Common myeloid progenitor, CD34-positive (primary cell): Measurements from ENCODE around the gene TMPRSS11B.
"Not testable (repeated sequence)": the region's sequence is repeated elsewhere in the genome, so short reads cannot be mapped to it uniquely, and the experiment has no call there.

Source experiments
- CTCF ChIA-PET: fragments of 350-600 bp; sonication (Branson Sonifier 250); formaldehyde crosslinking; loops from one replicate; lab custom pipeline; 2021; ENCODE audit warnings: antibody characterized with exemption; lab: Charles Lee
- POLR2A ChIA-PET: fragments of 350-600 bp; sonication (Branson Sonifier 250); formaldehyde crosslinking; loops from one replicate; lab custom pipeline; 2021; ENCODE audit warnings: antibody characterized with exemption; lab: Charles Lee
- DNase-seq, 3 donors: peaks; one replicate each; pipeline versions ENCODE4 v3.0.0 to v3.0.0-alpha.2; 2013
- H3K27ac ChIP-seq, 2 experiments: 1 replicate in 1 of 2; 2 replicates in 1 of 2; pipeline ENCODE4 v1.7.0; 2013; ENCODE audit warnings: inconsistent platforms in 2 of 2, low read length in 2 of 2, mild to moderate bottlenecking in 2 of 2, low read depth in 1 of 2, moderate library complexity in 1 of 2; ENCODE audit not compliant: severe bottlenecking in 2 of 2, insufficient read depth in 1 of 2, poor library complexity in 1 of 2
- H3K27me3 ChIP-seq, 5 experiments: replicated peaks in 2 of 5; 1 replicate in 3 of 5; 2 replicates in 2 of 5; pipeline versions ENCODE4 v1.6.1 to v1.7.0; 2013; ENCODE audit warnings: low read length in 4 of 5, mild to moderate bottlenecking in 2 of 5, moderate library complexity in 2 of 5, inconsistent platforms in 1 of 5; ENCODE audit not compliant: insufficient read depth in 5 of 5, control insufficient read depth in 4 of 5
- H3K36me3 ChIP-seq, 4 experiments: 1 replicate in 2 of 4; 2 replicates in 2 of 4; pipeline versions ENCODE4 v1.6.1 to v1.7.0; 2013; ENCODE audit warnings: low read length in 3 of 4, control low read depth in 1 of 4, mild to moderate bottlenecking in 1 of 4; ENCODE audit not compliant: control insufficient read depth in 4 of 4, insufficient read depth in 4 of 4
- H3K4me1 ChIP-seq, 4 experiments: 1 replicate in 3 of 4; 2 replicates in 1 of 4; pipeline versions ENCODE4 v1.6.1 to v1.7.1; 2013; ENCODE audit warnings: low read length in 3 of 4, mild to moderate bottlenecking in 3 of 4, control low read depth in 1 of 4, inconsistent platforms in 1 of 4, moderate library complexity in 1 of 4; ENCODE audit not compliant: control insufficient read depth in 4 of 4, insufficient read depth in 4 of 4; ENCODE audit errors: control extremely low read depth in 1 of 4
- H3K4me3 ChIP-seq, 7 experiments: 1 replicate in 4 of 7; 2 replicates in 3 of 7; pipeline versions ENCODE4 v1.5.1 to v1.7.0; 2013; ENCODE audit warnings: mild to moderate bottlenecking in 7 of 7, low read length in 6 of 7, moderate library complexity in 6 of 7, inconsistent platforms in 2 of 7, low read depth in 2 of 7, control low read depth in 1 of 7; ENCODE audit not compliant: insufficient read depth in 4 of 7, control insufficient read depth in 1 of 7; ENCODE audit errors: extremely low read depth in 1 of 7
- H3K9me3 ChIP-seq, 5 experiments: 1 replicate in 4 of 5; 2 replicates in 1 of 5; pipeline versions ENCODE4 v1.6.1 to v1.7.1; 2013; ENCODE audit warnings: low read length in 4 of 5, mild to moderate bottlenecking in 2 of 5, inconsistent platforms in 1 of 5, low read depth in 1 of 5, moderate library complexity in 1 of 5; ENCODE audit not compliant: control insufficient read depth in 4 of 5, insufficient read depth in 2 of 5; ENCODE audit errors: control extremely low read depth in 1 of 5
- WGBS: methylation state at CpG from one replicate; pipeline ENCODE4 v1.1.5; 2013; ENCODE audit not compliant: insufficient coverage; 5-methylcytosine and 5-hydroxymethylcytosine counted together

TMPRSS11B gene

GRCh38 chr4:68240620-68241019 lies 4.9 kb downstream of the TMPRSS11B start:
- Histone ChIP-seq H3K4me1 (no peaks in the 10 kb centered on the region), H3K27me3 (peaks cover 0 to 2% (median 0%) of the 10 kb centered on the region in 5 experiments), H3K4me3 (no peak overlapping the region), H3K27ac (no peak overlapping the region), H3K9me3 (no peaks in the 10 kb centered on the region), H3K36me3 (no peaks in the 10 kb centered on the region)
- DNase-seq: no peak
- CTCF ChIA-PET: no interaction called here
- POLR2A ChIA-PET: no interaction called here

GRCh38 chr4:68228568-68228967 lies 16.9 kb downstream of the TMPRSS11B start:
- no CpG with 5 or more reads among the region's 1 CpG for WGBS
- no peak overlapping the region for H3K4me3 ChIP-seq
- H3K27ac ChIP-seq: no peak overlapping the region
- H3K9me3 ChIP-seq: peaks cover 0 to 1% (median 0%) of the 10 kb centered on the region in 5 experiments
- ChIA-PET CTCF (no interaction called here), POLR2A (no interaction called here)
- H3K4me1 ChIP-seq: no peaks in the 10 kb centered on the region
- H3K27me3 ChIP-seq: no peaks in the 10 kb centered on the region
- DNase-seq: no peak
- no peaks in the 10 kb centered on the region for H3K36me3 ChIP-seq

- ChIA-PET CTCF (no interaction called here), POLR2A (no interaction called here)
- Histone ChIP-seq H3K4me1 (no peaks in the 10 kb centered on the region), H3K27ac (no peak overlapping the region), H3K9me3 (no peaks in the 10 kb centered on the region), H3K27me3 (peaks cover 0 to 2% (median 0%) of the 10 kb centered on the region in 5 experiments), H3K4me3 (no peak overlapping the region), H3K36me3 (no peaks in the 10 kb centered on the region)
- WGBS: no CpG with 5 or more reads among the region's 1 CpG
- no peak for DNase-seq
These were observed 27.4 kb downstream of the TMPRSS11B start for GRCh38 chr4:68218044-68218443.

- no peaks in the 10 kb centered on the region for H3K4me1 ChIP-seq
- H3K27me3 ChIP-seq: peaks cover 0 to 2% (median 0%) of the 10 kb centered on the region in 5 experiments
- no peak for DNase-seq
- no peaks in the 10 kb centered on the region for H3K36me3 ChIP-seq
- ChIA-PET CTCF (no interaction called here), POLR2A (no interaction called here)
- no peak overlapping the region for H3K4me3 ChIP-seq
- no peaks in the 10 kb centered on the region for H3K9me3 ChIP-seq
- no peak overlapping the region for H3K27ac ChIP-seq
These were observed 29.0 kb downstream of the TMPRSS11B start for GRCh38 chr4:68216501-68216900.

- ChIA-PET CTCF (no interaction called here), POLR2A (no interaction called here)
- Histone ChIP-seq H3K4me3 (no peak overlapping the region), H3K36me3 (no peaks in the 10 kb centered on the region), H3K9me3 (peaks cover 0 to 9% (median 0%) of the 10 kb centered on the region in 5 experiments), H3K27me3 (no peaks in the 10 kb centered on the region), H3K4me1 (no peaks in the 10 kb centered on the region), H3K27ac (no peak overlapping the region)
- 83% methylated on average over 1 of the region's 1 CpG for WGBS
- DNase-seq: peak in 2 of 3 donors; percentile 4 to 6
These were observed 36.5 kb downstream of the TMPRSS11B start for GRCh38 chr4:68209003-68209402.

GRCh38 chr4:68194305-68194704 lies 51.2 kb downstream of the TMPRSS11B start:
- H3K9me3 ChIP-seq, H3K27ac ChIP-seq, H3K4me1 ChIP-seq, H3K36me3 ChIP-seq, CTCF ChIA-PET, DNase-seq, H3K27me3 ChIP-seq, H3K4me3 ChIP-seq, POLR2A ChIA-PET: not testable (repeated sequence)
- 93% methylated on average over 5 of the region's 5 CpGs for WGBS

- Histone ChIP-seq H3K27ac (no peak overlapping the region), H3K4me3 (no peak overlapping the region), H3K9me3 (no peaks in the 10 kb centered on the region), H3K36me3 (no peaks in the 10 kb centered on the region), H3K4me1 (no peaks in the 10 kb centered on the region), H3K27me3 (no peaks in the 10 kb centered on the region)
- no CpG with 5 or more reads among the region's 1 CpG for WGBS
- CTCF ChIA-PET: no interaction called here
- POLR2A ChIA-PET: no interaction called here
- no peak for DNase-seq
These were observed 52.3 kb downstream of the TMPRSS11B start for GRCh38 chr4:68193194-68193593.
